RPMI7951 (cell line): ENCODE measurements around the gene NAT10. TPM values are rescaled to one million over a fixed set of nuclear protein-coding genes. Genes with fewer than 3 reads are reported as not detected.
"Not testable (repeated sequence)": the region's sequence is repeated elsewhere in the genome, so short reads cannot be mapped to it uniquely, and the experiment has no call there.

ENCODE experiments used
- DNase-seq: peaks from one replicate; pipeline ENCODE4 v3.0.0-alpha.2; 2012; ENCODE audit warnings: low read depth
- total RNA-seq: library from RNA; depleted of rRNA; stranded (reverse); fragments of >200 nt; shearing (Covaris generic); gene quantifications from 2 replicates; pipeline ENCODE4 v1.2.3, GENCODE V29; 2014; rRNA removed

NAT10 gene
- total RNA-seq = 19.2 and 20.7 TPM in 2 replicates

GRCh38 chr11:34105079-34105956 is at the start of gene NAT10:
TSS of gene NAT10 (plus strand) at chr11:34105629. CDS start at chr11:34108226, 2,597 bp downstream.
- peak; percentile 98 for DNase-seq

- no peak for DNase-seq
These were observed 48.8 kb upstream of the NAT10 start for GRCh38 chr11:34056672-34057071.

GRCh38 chr11:34063061-34063795 is 42.2 kb upstream of the NAT10 start:
- no peak for DNase-seq

GRCh38 chr11:34064291-34064690 is 41.1 kb upstream of the NAT10 start:
- no peak for DNase-seq

- DNase-seq = peak; percentile 25
These were observed 39.8 kb upstream of the NAT10 start for GRCh38 chr11:34065505-34066203.

- not testable (repeated sequence) for DNase-seq
These were observed 38.7 kb upstream of the NAT10 start for GRCh38 chr11:34066766-34067165.

GRCh38 chr11:34067383-34068065 is 37.9 kb upstream of the NAT10 start:
- no peak for DNase-seq

- DNase-seq = peak; percentile 57
These were observed 37.3 kb upstream of the NAT10 start for GRCh38 chr11:34068111-34068510.

GRCh38 chr11:34071306-34071705 is 34.1 kb upstream of the NAT10 start:
- not testable (repeated sequence) for DNase-seq

- no peak for DNase-seq
These were observed 33.4 kb upstream of the NAT10 start for GRCh38 chr11:34072041-34072440.

- no peak for DNase-seq
These were observed 32.6 kb upstream of the NAT10 start for GRCh38 chr11:34072832-34073231.

GRCh38 chr11:34074391-34074790 is 31.0 kb upstream of the NAT10 start:
- DNase-seq = no peak

GRCh38 chr11:34075178-34075820 is 30.1 kb upstream of the NAT10 start:
- peak; percentile 82 for DNase-seq

GRCh38 chr11:34080609-34081008 is 24.8 kb upstream of the NAT10 start:
- no peak for DNase-seq

- DNase-seq = no peak
These were observed 20.8 kb upstream of the NAT10 start for GRCh38 chr11:34084637-34085036.

- peak; percentile 27 for DNase-seq
These were observed 18.7 kb upstream of the NAT10 start for GRCh38 chr11:34086554-34087283.

GRCh38 chr11:34091825-34092224 is 13.6 kb upstream of the NAT10 start:
- DNase-seq = no peak

GRCh38 chr11:34094900-34095299 is 10.5 kb upstream of the NAT10 start:
- DNase-seq = not testable (repeated sequence)

- DNase-seq = no peak
These were observed 6.6 kb upstream of the NAT10 start for GRCh38 chr11:34098813-34099212.

- DNase-seq = no peak
These were observed 750 bp upstream of the NAT10 start for GRCh38 chr11:34104680-34105078.
